GDM1 (cell line): ENCODE measurements around the gene SEC61A1.

Source experiments
- DNase-seq: peaks from one replicate; lab custom pipeline; 2025; lab: John Stamatoyannopoulos, UW

SEC61A1 gene

DNA sequence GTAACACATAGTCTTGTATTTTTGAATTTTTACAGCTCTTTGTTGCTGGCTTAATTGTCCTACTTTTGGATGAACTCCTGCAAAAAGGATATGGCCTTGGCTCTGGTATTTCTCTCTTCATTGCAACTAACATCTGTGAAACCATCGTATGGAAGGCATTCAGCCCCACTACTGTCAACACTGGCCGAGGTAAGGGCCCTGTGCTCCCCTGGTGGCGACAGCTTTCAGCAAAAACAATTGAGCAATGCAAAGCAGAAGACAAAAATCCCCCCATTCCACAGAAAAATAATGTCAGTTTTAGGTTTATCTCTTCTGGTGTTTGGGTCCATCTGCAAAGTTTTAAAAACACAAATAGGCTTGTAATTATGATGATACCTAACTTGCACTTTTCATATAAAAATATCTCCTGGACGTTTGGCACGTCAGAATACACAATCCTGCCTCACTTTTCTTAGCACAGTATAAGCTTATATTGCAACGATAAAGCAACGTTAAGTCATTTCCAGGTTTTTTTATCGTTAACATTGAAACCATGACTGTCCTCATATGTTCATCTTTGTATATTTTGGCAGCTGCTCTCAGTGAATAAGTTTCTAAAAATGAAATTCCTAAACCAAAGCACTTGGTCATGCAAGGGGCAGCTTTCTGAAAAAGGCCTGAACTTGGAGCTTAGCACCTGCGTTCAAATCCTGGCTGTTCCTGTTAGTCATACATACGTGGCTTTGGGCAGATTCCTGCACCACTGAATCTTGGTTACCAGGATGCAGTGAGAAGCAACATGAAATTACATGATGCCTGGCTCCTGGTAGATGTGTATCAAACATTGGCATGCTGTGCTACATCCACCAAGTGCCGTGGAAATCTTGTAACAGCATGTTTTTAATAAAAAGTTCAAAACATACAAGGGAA, 8.5 kb downstream of the SEC61A1 start:
- DNase-seq = no peak

DNA sequence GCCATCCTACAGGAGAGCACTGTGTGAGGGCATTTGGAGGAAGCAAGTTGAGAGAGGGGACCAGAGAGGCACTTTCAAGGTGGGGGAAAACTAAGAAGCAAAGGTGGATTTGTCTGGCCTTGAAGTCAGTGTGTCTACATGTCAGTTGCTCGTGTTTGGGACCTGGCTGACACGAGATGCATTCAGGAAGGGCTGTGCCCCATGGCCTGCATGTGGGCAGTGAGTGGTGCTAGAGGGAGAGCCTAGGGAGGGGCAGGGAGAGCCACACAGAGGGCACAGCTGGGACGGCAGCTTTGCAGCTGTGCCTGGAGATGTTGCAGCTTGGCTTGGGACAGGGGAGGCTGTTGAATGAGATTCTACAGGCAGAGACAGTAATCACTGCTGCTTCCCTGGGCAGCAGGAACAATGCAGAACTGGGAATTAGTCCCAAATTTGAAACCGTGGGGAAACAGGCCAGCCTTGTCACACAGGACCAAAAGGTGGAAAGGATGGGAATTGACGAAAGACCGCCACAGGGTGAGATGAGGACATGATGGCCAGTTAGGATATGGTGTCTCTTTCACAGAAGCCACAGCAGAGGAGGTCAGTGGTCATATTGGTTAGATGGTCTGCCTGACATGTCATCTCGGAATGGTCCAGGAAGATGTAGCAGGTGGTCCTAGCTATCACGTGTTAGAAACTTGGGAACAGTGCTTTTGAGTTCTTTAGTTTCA, 10.0 kb downstream of the SEC61A1 start:
- no peak for DNase-seq

DNA sequence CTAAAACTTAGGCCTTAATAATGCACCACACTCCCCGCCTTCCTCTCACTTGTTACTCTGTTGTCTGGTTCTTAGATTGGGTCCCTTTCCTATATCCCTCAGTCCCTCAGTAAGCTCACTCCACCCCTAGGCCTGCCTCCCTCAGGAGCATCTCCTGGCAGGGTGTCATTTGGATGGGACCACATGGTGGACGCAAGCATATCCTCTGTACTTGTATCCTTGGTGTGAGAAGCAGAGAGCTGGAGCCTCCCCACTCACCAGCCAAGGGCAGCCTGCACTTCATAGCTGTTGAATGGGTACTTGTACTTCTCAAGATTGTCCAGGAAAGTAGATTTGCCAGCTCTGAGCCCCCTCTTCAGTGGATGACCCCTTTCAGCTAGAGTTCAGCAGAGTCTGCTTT, 11.6 kb downstream of the SEC61A1 start:
- no peak for DNase-seq

DNA sequence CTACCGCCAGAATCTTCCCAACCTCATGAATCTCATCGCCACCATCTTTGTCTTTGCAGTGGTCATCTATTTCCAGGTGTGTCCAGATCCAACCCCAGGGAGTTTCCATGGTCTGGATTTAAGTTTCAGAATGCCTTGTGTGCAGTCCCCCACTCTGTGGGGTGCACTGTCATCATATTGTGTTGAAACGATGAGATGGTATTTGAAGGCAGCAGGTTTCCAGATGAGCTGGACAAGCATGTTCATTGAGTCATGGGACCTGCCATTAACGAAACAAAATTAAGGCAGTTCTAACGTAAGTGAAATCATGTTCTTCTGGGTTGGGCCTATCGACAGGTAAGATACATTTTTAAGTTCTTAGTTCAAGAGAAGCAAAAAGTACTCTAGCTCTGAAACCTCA, 12.7 kb downstream of the SEC61A1 start:
- DNase-seq = no peak

DNA sequence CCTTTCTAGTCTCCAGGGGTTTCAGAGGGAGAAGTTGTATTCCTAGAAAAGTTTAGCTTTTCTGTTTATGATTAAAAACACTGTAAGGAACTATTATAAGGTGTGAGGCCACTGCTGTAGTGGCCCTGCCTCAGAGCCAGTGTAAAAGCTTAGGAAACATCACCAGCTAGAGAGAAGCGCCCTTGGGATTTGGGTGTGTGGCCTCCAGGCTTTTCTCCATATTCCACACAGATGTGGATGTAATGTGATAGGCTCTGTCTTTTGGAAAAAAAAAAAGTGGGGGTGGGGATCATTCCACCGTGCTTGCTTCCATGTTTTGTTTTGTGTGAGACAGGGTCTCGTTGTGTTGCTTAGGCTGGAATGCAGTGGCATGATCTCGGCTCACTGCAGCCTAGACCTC, 13.9 kb downstream of the SEC61A1 start:
- no peak for DNase-seq

DNA sequence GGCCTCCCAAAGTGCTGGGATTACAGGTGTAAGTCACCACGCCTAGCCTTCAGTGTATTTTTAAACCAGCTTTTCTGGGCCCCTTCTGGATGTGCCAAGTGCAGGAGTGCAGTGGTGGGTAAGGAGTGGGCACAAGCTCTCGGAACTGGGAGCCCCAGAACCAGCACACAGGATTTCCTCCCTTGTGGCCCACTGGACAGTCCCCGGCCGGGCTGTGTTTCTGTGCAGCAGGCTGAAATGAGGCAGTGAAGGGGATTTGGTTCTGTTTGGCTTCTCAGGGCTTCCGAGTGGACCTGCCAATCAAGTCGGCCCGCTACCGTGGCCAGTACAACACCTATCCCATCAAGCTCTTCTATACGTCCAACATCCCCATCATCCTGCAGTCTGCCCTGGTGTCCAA, 14.4 kb downstream of the SEC61A1 start:
- DNase-seq = no peak

DNA sequence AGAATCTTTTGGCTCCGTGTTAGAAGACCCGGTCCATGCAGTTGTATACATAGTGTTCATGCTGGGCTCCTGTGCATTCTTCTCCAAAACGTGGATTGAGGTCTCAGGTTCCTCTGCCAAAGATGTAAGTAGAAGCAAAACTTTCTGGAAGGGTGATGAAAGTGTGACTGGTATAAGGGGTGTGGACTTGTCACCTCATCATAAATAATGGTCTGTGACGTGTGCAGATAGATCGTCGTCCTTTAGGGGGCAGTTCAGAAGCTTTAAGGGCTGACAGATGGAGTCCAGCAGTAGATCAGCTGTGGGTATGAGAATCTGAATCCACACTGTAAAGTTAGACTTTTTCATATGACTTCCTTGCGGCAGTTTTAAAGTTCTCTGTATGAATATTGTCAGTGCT, 15.3 kb downstream of the SEC61A1 start:
- no peak for DNase-seq

DNA sequence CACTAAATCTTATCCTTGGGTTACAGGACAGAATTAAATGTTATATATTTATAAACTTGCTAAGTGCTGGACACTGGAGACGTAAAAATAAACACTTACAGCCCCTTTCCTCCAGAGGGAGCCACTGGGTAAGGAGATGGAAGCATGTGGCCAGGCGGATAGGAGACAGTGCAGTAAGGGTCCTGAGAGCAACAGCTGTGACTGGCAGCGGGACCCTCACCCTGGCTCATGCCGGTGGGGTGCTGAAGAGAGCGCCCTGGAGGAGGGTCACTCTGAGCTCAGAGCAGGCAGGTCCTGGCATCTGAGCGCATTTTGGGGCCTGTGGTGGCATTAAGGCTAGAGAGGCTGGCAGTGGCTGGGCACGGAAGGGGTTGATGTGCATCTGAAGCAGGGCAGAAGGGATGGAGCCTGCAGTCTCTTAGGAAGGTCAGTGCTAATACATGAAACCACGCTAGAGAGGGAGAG, 16.0 kb downstream of the SEC61A1 start:
- peak; percentile 8 for DNase-seq

DNA sequence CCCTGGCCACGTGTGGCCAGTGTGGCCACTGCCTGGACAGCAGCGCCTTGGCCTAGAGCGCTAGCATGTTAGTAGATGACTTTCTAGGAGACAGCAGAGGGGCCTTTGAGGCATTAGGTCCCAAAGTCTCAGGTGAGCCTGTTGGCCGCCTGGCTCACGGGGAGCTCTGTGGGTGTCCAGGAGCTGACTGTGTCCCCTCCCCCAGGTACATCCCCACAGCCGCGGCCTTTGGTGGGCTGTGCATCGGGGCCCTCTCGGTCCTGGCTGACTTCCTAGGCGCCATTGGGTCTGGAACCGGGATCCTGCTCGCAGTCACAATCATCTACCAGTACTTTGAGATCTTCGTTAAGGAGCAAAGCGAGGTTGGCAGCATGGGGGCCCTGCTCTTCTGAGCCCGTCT, 17.0 kb downstream of the SEC61A1 start:
- DNase-seq = no peak

DNA sequence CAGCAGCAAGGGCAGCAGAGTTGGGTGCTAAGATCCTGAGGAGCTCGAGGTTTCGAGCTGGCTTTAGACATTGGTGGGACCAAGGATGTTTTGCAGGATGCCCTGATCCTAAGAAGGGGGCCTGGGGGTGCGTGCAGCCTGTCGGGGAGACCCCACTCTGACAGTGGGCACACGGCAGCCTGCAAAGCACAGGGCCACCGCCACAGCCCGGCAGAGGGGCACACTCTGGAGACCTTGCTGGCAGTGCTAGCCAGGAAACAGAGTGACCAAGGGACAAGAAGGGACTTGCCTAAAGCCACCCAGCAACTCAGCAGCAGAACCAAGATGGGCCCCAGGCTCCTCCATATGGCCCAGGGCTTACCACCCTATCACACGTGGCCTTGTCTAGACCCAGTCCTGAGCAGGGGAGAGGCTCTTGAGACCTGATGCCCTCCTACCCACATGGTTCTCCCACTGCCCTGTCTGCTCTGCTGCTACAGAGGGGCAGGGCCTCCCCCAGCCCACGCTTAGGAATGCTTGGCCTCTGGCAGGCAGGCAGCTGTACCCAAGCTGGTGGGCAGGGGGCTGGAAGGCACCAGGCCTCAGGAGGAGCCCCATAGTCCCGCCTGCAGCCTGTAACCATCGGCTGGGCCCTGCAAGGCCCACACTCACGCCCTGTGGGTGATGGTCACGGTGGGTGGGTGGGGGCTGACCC, 18.8 kb downstream of the SEC61A1 start:
- no peak for DNase-seq

DNA sequence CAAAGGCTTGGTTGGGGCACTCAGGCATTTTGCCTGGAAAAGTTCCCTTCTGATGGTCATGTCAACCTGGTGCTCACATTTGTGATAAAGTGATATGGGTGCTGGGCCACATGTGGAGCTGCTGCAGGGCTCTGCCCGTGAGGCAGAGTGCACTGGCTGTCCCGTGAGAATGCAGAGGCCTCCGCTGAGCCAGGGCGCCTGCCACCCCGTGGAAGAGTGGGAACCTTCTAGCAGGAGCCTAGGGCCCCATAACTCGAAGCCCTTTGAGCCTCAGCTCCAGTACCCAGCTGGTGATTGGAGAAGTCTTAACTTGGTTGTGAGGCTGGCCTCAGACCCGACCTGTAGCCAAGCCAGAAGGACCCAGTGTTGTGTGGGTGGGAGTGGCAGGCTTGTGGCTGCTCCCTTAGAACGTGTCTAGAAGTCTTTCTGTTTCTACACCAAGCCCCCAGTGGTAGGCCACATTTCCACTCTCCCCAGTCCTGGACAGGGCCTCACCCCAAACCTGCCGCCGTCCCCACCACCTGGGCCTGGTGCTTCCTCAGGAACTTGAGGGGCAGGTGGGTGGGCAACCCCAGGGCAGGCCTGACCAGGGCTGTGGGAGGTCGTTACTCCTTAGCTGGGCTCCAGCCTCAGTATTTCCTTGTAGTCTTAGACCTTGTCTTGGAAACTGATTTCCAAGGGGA, 19.7 kb downstream of the SEC61A1 start:
- no peak for DNase-seq

DNA sequence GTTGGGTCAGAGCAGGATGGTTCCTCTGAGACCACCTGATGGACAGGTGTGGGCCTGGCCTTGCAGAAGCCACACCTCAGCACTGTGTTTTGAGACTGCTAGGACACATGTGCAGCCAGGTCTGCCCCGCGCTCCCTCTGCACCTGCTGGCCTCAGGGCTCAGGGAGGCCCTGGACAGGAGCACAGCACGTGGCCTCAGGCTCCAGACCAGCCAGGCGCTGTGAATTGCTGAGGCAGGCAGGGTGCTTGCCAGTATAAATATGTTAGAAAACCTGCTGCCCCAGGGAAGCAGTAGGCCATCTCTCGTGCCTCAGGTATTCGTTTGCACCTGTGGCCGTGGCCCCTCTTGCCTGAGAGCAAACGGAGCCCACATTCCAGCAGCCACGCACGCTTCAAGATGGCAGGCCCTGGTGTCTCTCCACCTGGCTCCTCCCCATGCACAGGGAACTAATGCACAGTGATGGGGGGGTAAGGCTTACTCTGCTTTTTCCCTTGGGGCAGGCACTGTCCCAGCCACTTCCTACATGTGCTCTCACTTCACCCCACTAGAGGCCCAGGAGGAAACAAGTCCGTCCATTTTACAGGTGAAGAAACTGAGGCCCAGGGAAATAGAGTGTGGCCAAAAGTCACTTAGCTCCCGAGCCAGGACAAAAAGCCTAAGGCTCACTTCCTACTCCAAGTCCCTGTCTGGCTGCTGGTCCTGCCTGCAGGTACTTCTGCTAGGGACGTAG, 20.4 kb downstream of the SEC61A1 start:
- no peak for DNase-seq

DNA sequence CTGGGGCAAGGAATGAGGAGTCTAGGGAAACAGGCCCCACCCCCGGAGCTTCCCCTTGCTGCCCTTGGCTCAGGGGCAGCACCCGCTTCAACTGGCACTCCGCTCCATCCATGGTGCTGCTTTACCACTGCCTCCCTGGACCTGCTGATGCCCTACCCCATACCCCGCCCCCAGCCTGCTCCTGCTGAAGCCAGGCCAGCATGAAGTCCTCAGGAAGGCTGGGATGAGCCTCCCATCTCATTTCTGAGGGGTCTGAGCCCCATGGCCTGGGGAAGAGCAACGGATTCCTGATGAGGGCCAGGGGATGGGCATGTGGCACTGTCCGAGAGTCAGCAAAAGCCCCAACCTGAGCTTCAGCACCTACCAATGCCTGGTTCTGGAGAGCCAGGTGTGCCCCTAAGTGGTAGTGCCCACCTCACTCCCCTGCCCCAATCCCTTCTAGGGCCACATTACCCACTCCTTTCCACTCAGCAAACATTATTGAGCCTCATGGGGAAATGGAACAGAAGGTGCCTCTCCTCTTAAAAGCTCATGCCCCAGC, 21.0 kb downstream of the SEC61A1 start:
- no peak for DNase-seq

DNA sequence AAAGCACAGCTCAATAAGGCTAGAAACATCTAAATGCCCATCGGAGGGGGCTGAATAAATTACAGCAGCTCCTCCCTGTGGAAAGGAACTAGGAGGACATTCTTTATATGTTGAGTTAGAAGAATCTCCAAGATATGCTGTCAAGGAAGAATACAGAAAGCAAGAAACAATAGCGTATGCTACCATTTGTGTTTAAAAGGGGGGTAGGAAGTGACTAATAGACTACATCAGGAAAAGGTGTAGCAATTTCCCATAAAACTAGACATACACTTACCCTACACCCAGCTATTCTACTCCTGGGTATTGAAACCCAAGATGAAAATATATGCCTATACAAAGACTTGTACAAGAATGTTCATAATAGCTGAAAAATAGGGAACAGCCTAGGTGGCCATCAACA, 21.6 kb downstream of the SEC61A1 start:
- DNase-seq = no peak

DNA sequence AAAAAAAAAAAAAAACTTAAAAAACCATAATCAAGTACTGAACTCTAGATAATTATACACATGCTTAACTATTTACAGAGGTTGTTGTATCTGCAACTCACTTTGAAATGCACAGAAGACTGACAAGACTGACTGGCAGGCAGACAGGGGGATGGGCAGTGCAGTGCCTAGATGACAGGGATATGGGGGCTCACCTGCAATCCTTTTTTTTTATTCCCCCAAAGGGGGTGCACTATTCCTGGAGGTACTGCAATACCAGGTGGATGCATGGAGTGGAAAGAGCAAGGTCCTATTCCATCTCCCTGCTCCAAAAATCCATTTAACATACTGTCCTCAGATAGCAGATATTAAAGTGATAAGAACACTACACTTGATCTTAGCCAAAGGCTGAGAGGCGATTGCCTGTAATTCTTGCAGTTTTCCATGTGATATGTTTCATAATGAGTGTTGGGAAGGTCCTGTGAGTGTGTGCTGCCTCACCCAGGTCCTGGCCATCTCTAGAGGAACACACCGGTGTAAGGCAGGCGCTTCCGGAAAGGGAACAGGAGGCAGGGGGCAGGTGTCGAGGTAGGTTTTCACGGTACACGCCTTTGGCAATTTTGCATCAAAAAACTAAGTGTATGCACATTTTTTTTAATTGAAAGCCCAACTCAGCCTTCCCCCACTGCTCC, 22.7 kb downstream of the SEC61A1 start:
- no peak for DNase-seq

DNA sequence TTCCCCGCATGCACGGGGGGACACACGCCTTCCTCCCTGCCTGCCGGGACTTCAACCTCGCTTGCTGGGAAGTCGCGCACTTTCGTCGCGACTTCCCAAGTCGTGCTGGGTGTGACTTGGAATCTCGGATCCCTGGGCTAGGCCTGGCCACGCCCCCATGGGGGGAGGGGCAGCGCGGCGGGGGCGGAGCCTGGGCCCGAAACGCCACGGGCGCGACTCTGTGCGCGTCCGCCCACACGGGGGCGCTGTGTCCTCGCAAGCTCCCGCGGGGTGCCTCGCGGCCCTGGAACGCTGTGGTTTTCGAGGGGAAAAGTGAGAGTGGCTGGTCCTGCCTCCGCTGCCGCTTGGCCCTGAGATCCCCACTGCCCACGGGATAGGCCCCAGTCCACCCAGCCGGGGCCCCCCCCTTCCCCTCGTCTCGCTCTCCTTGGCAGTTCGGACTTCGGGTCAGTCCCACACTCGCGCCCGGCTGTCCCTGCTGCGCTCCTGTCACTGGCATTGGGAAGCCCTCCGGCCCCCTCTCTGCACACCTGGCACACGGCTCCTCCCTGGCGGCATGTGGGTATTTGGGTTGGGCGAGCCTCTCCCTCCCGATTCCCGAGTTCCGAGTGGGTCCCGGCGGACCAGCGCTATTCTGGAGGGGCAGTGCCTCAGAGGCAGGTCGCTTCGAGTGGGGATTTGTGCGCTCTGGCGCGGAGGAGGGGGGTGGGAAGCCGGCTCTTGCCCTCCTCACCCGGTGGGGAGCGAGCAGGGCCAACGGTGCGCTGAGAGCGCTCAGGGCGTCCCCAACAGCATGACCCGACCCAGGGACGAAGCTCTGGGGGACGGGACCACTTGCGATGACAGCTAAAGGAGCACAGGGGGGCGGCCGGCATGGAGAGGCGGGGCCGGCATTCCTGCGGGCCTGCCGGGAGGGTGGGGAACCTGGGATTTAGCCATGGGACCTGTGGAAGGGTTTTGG, 23.6 kb downstream of the SEC61A1 start:
- no peak for DNase-seq

DNA sequence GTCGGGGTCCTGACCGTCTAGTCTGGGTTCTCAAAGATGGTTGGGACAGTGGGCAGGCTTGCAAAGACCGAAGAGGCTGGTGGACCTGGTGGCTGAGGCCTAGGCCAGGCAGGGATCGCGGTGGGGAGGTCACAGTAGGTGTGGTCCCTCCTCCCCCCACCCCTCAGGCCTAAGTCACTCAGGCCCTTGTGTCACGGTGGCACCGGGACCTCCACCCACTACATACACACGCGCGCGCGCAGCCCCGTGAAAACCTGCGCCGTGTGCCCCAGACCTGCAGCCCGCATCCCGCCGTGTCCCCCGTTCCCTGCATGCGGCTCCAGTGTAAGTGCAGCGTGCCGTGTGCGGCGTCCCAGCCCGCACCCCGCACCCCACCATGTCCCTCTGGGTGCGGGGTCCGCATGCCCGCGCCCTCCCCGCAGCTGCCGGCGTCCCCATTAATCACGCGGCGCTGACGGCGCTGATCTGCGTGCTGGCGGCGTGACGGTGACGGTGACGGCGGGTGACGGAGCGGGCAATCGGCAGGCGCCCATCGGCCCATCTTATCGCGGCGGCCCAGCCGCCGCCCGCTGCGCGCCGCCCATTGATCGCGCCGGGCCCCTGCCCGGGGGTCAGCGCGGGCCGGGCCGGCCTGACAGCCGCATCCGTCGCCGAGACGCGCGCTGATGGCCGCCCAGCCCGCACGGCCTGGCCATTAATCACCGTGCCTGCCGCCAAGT, 24.4 kb downstream of the SEC61A1 start:
- no peak for DNase-seq

DNA sequence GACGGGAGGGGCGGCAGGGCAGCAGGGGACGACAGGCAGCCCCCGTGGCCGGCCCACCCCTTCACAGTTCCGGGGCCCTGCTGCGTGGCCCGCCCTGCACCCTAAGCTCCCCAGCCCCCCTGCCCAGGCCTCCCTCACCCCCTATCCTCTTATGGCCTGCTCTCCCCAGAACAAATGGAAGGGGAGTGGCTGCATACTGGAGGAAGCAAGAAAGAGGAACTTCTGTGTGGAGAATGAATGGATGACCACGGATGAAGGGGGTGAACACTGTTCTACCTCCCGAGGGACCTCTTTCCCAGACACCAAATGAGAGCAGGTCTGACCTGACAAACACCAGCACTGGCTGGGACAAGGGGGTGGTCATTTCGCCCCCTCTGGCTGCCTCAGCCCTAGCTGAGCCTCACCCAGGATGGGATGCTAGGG, 25.0 kb downstream of the SEC61A1 start:
- DNase-seq = peak; percentile 5

DNA sequence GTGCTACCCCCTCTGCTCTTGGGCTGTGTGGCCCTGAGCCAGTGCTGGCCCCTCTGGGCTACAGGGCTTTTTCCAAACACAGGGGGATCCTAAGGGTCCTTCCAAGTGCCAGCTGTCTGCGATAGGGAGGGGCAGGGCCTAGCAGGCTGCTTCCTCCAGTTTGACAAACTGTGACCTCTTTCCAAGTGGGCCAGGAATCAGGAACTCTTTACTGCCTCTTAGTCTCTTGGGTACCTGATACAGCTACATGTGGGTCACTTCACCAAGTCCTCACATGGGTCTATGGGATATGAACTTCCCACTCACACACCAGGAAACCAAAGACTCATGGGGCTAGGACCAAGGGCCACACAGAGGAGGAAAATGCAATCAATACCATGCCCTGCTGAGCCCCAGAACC, 25.4 kb downstream of the SEC61A1 start:
- DNase-seq = no peak
